ENCODE measurements around the gene CDK5R1.

The CDK5R1 gene

DNA sequence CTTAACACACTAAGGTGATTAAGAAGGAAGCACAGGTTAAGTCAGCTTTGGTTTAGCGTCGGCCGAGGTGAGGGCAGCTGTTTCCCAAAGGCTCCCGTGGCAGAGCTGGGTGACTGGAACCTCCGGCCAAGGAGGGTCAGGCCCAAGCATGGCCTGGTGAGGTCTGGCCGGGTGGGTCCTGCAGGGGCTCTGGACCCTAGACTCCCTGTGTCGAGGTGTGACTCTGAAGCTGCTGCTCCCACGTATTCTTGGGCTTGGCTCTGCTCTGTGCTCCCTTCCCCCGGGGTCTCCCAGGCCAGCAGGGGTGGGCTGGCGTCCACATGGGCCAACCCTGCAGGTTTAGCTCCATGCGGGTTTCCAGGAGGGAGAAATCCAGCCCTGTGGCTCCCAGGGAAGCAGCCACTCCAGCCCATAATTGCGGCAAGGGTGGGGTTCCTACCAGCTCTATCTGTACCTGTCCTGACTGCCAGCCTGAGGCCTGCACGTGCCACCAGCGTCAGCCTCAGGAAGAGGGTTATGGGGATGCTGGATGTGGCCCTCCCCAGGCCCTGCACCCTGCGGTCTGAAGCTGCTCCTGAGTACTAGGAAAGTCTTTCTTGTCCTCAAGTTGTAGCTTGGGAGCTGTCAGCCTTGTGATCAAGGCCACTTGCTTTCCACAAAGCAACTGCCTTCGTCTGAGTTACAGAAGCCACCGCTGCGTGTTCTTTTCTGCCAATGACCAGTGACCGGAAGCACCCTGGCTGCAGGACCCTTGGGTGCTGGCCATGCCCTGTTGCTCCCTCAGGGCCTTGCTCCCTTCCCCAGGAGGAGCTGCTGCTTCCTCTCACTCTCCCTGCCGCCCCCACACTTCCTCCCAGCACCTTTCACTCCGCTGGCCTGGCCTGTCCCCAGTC, 4.8 kb downstream of the CDK5R1 start:
- Histone ChIP-seq H3K4me2 (ENCODE audit: low read depth, low read length, poor library complexity, severe bottlenecking) (no peak overlapping the region), H3K4me1 (ENCODE audit: insufficient read depth, low read length, poor library complexity, severe bottlenecking) (no peaks in the 10 kb centered on the region), H3K4me3 (ENCODE audit: low read length, poor library complexity, severe bottlenecking) (no peak overlapping the region), H3K9me2 (replicated peaks; ENCODE audit: low read depth, low read length) (no peaks in the 10 kb centered on the region), H3K9ac (ENCODE audit: low read depth, low read length, poor library complexity, severe bottlenecking) (no peak overlapping the region), H3F3A (ENCODE audit: low read depth) (no peaks in the 10 kb centered on the region), H2AFZ (ENCODE audit: low read length) (no peak overlapping the region), H3K36me3 (ENCODE audit: insufficient read depth, low read length) (no peaks in the 10 kb centered on the region), H4K20me1 (ENCODE audit: insufficient read depth, low read length, poor library complexity, severe bottlenecking) (no peaks in the 10 kb centered on the region), H3K9me3 (ENCODE audit: insufficient read depth, low read depth, low read length) (no peaks in the 10 kb centered on the region), H3K27me3 (ENCODE audit: insufficient read depth, low read length, poor library complexity, severe bottlenecking) (no peaks in the 10 kb centered on the region), H3K79me2 (ENCODE audit: insufficient read depth, low read length) (no peaks in the 10 kb centered on the region)
- no peak for TF ChIP-seq EZH2phosphoT487 (IDR thresholded peaks at IDR 0.05; ENCODE audit: borderline replicate concordance)
- TF ChIP-seq, protein P1, sequence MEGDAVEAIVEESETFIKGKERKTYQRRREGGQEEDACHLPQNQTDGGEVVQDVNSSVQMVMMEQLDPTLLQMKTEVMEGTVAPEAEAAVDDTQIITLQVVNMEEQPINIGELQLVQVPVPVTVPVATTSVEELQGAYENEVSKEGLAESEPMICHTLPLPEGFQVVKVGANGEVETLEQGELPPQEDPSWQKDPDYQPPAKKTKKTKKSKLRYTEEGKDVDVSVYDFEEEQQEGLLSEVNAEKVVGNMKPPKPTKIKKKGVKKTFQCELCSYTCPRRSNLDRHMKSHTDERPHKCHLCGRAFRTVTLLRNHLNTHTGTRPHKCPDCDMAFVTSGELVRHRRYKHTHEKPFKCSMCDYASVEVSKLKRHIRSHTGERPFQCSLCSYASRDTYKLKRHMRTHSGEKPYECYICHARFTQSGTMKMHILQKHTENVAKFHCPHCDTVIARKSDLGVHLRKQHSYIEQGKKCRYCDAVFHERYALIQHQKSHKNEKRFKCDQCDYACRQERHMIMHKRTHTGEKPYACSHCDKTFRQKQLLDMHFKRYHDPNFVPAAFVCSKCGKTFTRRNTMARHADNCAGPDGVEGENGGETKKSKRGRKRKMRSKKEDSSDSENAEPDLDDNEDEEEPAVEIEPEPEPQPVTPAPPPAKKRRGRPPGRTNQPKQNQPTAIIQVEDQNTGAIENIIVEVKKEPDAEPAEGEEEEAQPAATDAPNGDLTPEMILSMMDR (conservative IDR thresholded peaks at IDR 0.05; ENCODE audit: low read length): no peak

GRCh38 chr17:32492264-32492589, 5.4 kb downstream of the CDK5R1 start:
- Histone ChIP-seq H3K9me3 (ENCODE audit: insufficient read depth, low read depth, low read length) (no peaks in the 10 kb centered on the region), H4K20me1 (ENCODE audit: insufficient read depth, low read length, poor library complexity, severe bottlenecking) (no peaks in the 10 kb centered on the region), H3K4me3 (ENCODE audit: low read length, poor library complexity, severe bottlenecking) (no peak overlapping the region), H3K27me3 (ENCODE audit: insufficient read depth, low read length, poor library complexity, severe bottlenecking) (no peaks in the 10 kb centered on the region), H3K4me2 (ENCODE audit: low read depth, low read length, poor library complexity, severe bottlenecking) (no peak overlapping the region), H3K79me2 (ENCODE audit: insufficient read depth, low read length) (no peaks in the 10 kb centered on the region), H3K9ac (ENCODE audit: low read depth, low read length, poor library complexity, severe bottlenecking) (no peak overlapping the region), H3F3A (ENCODE audit: low read depth) (no peaks in the 10 kb centered on the region), H3K9me2 (replicated peaks; ENCODE audit: low read depth, low read length) (no peaks in the 10 kb centered on the region), H2AFZ (ENCODE audit: low read length) (no peak overlapping the region), H3K4me1 (ENCODE audit: insufficient read depth, low read length, poor library complexity, severe bottlenecking) (no peaks in the 10 kb centered on the region), H3K36me3 (ENCODE audit: insufficient read depth, low read length) (no peaks in the 10 kb centered on the region)
- TF ChIP-seq EZH2phosphoT487 (IDR thresholded peaks at IDR 0.05; ENCODE audit: borderline replicate concordance): no peak
- TF ChIP-seq, protein P1 (conservative IDR thresholded peaks at IDR 0.05; ENCODE audit: low read length): no peak

DNA sequence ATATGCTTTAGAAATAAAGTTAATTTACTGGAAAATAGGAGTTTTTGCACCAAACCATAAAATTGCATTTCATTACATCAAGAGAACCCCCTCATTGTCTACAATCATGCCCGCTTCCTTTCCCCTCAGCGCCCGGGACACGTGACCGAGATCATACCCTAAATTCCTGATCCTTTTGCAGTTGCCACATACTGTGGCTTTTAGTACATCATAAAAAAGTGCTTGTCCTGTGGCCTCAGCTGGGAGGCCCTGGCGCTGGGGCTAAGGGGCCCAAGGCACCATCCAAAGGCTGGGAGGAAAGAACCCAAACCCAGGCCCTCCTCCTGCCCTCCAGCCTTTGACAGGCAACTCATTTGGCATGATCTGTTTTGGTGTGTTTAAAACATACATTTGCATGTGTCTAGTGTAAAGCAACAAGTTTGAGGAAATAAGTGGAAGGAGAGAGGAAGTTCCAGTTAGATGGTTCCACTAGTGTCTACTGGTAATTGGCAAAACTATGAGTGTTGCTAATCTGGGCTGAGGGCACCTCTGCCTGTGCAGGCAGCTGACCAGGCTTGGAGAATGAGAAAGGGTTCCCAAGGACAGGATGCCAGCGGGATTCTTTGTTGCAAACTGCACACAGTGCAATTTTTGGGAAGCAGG, 6.0 kb downstream of the CDK5R1 start:
- Histone ChIP-seq H3K9ac (ENCODE audit: low read depth, low read length, poor library complexity, severe bottlenecking) (no peak overlapping the region), H3K27me3 (ENCODE audit: insufficient read depth, low read length, poor library complexity, severe bottlenecking) (no peaks in the 10 kb centered on the region), H3K4me3 (ENCODE audit: low read length, poor library complexity, severe bottlenecking) (no peak overlapping the region), H3K9me3 (ENCODE audit: insufficient read depth, low read depth, low read length) (no peaks in the 10 kb centered on the region), H3K79me2 (ENCODE audit: insufficient read depth, low read length) (no peaks in the 10 kb centered on the region), H2AFZ (ENCODE audit: low read length) (no peak overlapping the region), H3K4me1 (ENCODE audit: insufficient read depth, low read length, poor library complexity, severe bottlenecking) (no peaks in the 10 kb centered on the region), H4K20me1 (ENCODE audit: insufficient read depth, low read length, poor library complexity, severe bottlenecking) (no peaks in the 10 kb centered on the region), H3F3A (ENCODE audit: low read depth) (no peaks in the 10 kb centered on the region), H3K9me2 (replicated peaks; ENCODE audit: low read depth, low read length) (no peaks in the 10 kb centered on the region), H3K4me2 (ENCODE audit: low read depth, low read length, poor library complexity, severe bottlenecking) (no peak overlapping the region), H3K36me3 (ENCODE audit: insufficient read depth, low read length) (no peaks in the 10 kb centered on the region)
- TF ChIP-seq, protein P1 (conservative IDR thresholded peaks at IDR 0.05; ENCODE audit: low read length): no peak
- no peak for TF ChIP-seq EZH2phosphoT487 (IDR thresholded peaks at IDR 0.05; ENCODE audit: borderline replicate concordance)
